NAMALWA (cell line): ENCODE measurements around the gene NAV2.

Experiments
- DNase-seq: peaks from one replicate; pipeline ENCODE4 v3.0.0-alpha.2; 2015; ENCODE audit warnings: low spot score

Gene NAV2

GRCh38 chr11:20038972-20039371 is 326.3 kb downstream of the NAV2 start:
- DNase-seq, result no peak

GRCh38 chr11:20041499-20041898 is 328.9 kb downstream of the NAV2 start:
- DNase-seq, result no peak

- no peak for DNase-seq
Observed at GRCh38 chr11:20042045-20042639, 329.5 kb downstream of the NAV2 start.

GRCh38 chr11:20042811-20043341 is 330.2 kb downstream of the NAV2 start:
- DNase-seq, result no peak

- no peak for DNase-seq
Observed at GRCh38 chr11:20043992-20044391, 331.4 kb downstream of the NAV2 start.

GRCh38 chr11:20045098-20045688 is 332.6 kb downstream of the NAV2 start:
- DNase-seq, result no peak

GRCh38 chr11:20046416-20046815 is 333.8 kb downstream of the NAV2 start:
- no peak for DNase-seq

- no peak for DNase-seq
Observed at GRCh38 chr11:20047006-20047768, 334.6 kb downstream of the NAV2 start.

GRCh38 chr11:20047769-20048154 is 335.1 kb downstream of the NAV2 start:
- DNase-seq, result no peak

GRCh38 chr11:20048246-20048645 is 335.6 kb downstream of the NAV2 start:
- no peak for DNase-seq

GRCh38 chr11:20048707-20049106 is 336.1 kb downstream of the NAV2 start:
- DNase-seq, result no peak

- no peak for DNase-seq
Observed at GRCh38 chr11:20049231-20049630, 336.6 kb downstream of the NAV2 start.

GRCh38 chr11:20050048-20050447 is 337.4 kb downstream of the NAV2 start:
- no peak for DNase-seq

- no peak for DNase-seq
Observed at GRCh38 chr11:20050551-20051333, 338.1 kb downstream of the NAV2 start.

- DNase-seq, result no peak
Observed at GRCh38 chr11:20051469-20052399, 339.1 kb downstream of the NAV2 start.

GRCh38 chr11:20053572-20053971 is 340.9 kb downstream of the NAV2 start:
- no peak for DNase-seq

- no peak for DNase-seq
Observed at GRCh38 chr11:20054584-20054983, 341.9 kb downstream of the NAV2 start.

GRCh38 chr11:20055312-20055711 is 342.7 kb downstream of the NAV2 start:
- DNase-seq, result no peak

GRCh38 chr11:20056109-20056949 is 343.7 kb downstream of the NAV2 start:
- no peak for DNase-seq
